ENCODE data around the gene TLDC2.
"Not testable (repeated sequence)": the region's sequence is repeated elsewhere in the genome, so short reads cannot be mapped to it uniquely, and the experiment has no call there.

The TLDC2 gene

GRCh38 chr20:36890586-36890985 lies 14.6 kb downstream of the TLDC2 start:
- no peak for TF ChIP-seq CTCF (IDR thresholded peaks at IDR 0.05; ENCODE audit: borderline replicate concordance, insufficient read depth, low read depth, low read length)
- H3K4me3 ChIP-seq (ENCODE audit: low read depth, low read length) = no peak overlapping the region

- no peak overlapping the region for H3K4me3 ChIP-seq (ENCODE audit: low read depth, low read length)
- TF ChIP-seq CTCF (IDR thresholded peaks at IDR 0.05; ENCODE audit: borderline replicate concordance, insufficient read depth, low read depth, low read length) = no peak
Measured at GRCh38 chr20:36891211-36891610, 15.3 kb downstream of the TLDC2 start.

- TF ChIP-seq CTCF (IDR thresholded peaks at IDR 0.05; ENCODE audit: borderline replicate concordance, insufficient read depth, low read depth, low read length) = no peak
Measured at GRCh38 chr20:36893801-36894200, 17.9 kb downstream of the TLDC2 start.

GRCh38 chr20:36895036-36895435 lies 19.1 kb downstream of the TLDC2 start:
- TF ChIP-seq CTCF (IDR thresholded peaks at IDR 0.05; ENCODE audit: borderline replicate concordance, insufficient read depth, low read depth, low read length) = no peak
- no peak overlapping the region for H3K4me3 ChIP-seq (ENCODE audit: low read depth, low read length)

More at GRCh38 chr20:36893801-36894200, 17.9 kb downstream of the TLDC2 start:
- H3K4me3 ChIP-seq (ENCODE audit: low read depth, low read length) = no peak overlapping the region

GRCh38 chr20:36904690-36905089 lies 28.8 kb downstream of the TLDC2 start:
- no peak for TF ChIP-seq CTCF (IDR thresholded peaks at IDR 0.05; ENCODE audit: borderline replicate concordance, insufficient read depth, low read depth, low read length)
- H3K4me3 ChIP-seq (ENCODE audit: low read depth, low read length) = no peak overlapping the region

- not testable (repeated sequence) for H3K4me3 ChIP-seq (ENCODE audit: low read depth, low read length)
Measured at GRCh38 chr20:36905566-36905965, 29.6 kb downstream of the TLDC2 start.

GRCh38 chr20:36906086-36906485 lies 30.1 kb downstream of the TLDC2 start:
- not testable (repeated sequence) for H3K4me3 ChIP-seq (ENCODE audit: low read depth, low read length)

GRCh38 chr20:36908603-36909002 lies 32.7 kb downstream of the TLDC2 start:
- TF ChIP-seq CTCF (IDR thresholded peaks at IDR 0.05; ENCODE audit: borderline replicate concordance, insufficient read depth, low read depth, low read length) = no peak
- no peak overlapping the region for H3K4me3 ChIP-seq (ENCODE audit: low read depth, low read length)
